Measurements from ENCODE around the gene TPBGL.

Gene TPBGL

GRCh38 chr11:75219869-75220268, 20.7 kb upstream of the TPBGL start:
- Histone ChIP-seq H3K4me3 (ENCODE audit: low read length) (no peak overlapping the region), H3K27me3 (ENCODE audit: control insufficient read depth, insufficient read depth, low read length) (no peaks in the 10 kb centered on the region), H3K9ac (ENCODE audit: low read length) (no peak overlapping the region), H3K36me3 (ENCODE audit: control insufficient read depth, insufficient read depth, low read length) (no peaks in the 10 kb centered on the region), H3K9me3 (ENCODE audit: control insufficient read depth, low read length) (no peaks in the 10 kb centered on the region), H3K4me1 (ENCODE audit: control insufficient read depth, insufficient read depth, low read length) (no peaks in the 10 kb centered on the region)

- H3K4me1 ChIP-seq (ENCODE audit: control insufficient read depth, insufficient read depth, low read length) = no peaks in the 10 kb centered on the region
- H3K9ac ChIP-seq (ENCODE audit: low read length) = no peak overlapping the region
- H3K27me3 ChIP-seq (ENCODE audit: control insufficient read depth, insufficient read depth, low read length) = no peaks in the 10 kb centered on the region
- no peak overlapping the region for H3K4me3 ChIP-seq (ENCODE audit: low read length)
- no peaks in the 10 kb centered on the region for H3K36me3 ChIP-seq (ENCODE audit: control insufficient read depth, insufficient read depth, low read length)
- no peaks in the 10 kb centered on the region for H3K9me3 ChIP-seq (ENCODE audit: control insufficient read depth, low read length)
Measured at GRCh38 chr11:75223954-75224643, 16.5 kb upstream of the TPBGL start.

DNA sequence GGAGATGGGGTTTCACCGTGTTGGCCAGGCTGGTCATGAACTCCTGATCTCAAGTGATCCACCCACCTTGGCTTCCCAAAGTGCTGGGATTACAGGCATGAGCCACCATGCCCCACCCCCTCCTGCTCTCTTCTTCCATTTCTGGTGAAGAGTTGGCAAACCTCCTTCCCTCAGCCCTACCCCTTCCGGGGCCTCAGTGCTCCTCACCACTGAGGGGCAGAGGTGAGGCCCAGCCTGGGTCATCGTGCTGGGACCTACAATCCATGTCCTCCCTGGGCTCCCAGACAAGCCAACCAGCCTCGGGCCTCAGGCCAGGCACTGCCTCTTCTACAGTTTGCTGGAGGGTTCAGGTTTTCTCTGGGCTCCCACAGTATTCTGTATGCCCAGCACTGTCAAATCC, 14.8 kb upstream of the TPBGL start:
- Histone ChIP-seq H3K4me1 (ENCODE audit: control insufficient read depth, insufficient read depth, low read length) (no peaks in the 10 kb centered on the region), H3K9me3 (ENCODE audit: control insufficient read depth, low read length) (no peaks in the 10 kb centered on the region), H3K36me3 (ENCODE audit: control insufficient read depth, insufficient read depth, low read length) (no peaks in the 10 kb centered on the region), H3K9ac (ENCODE audit: low read length) (no peak overlapping the region), H3K4me3 (ENCODE audit: low read length) (no peak overlapping the region), H3K27me3 (ENCODE audit: control insufficient read depth, insufficient read depth, low read length) (no peaks in the 10 kb centered on the region)

DNA sequence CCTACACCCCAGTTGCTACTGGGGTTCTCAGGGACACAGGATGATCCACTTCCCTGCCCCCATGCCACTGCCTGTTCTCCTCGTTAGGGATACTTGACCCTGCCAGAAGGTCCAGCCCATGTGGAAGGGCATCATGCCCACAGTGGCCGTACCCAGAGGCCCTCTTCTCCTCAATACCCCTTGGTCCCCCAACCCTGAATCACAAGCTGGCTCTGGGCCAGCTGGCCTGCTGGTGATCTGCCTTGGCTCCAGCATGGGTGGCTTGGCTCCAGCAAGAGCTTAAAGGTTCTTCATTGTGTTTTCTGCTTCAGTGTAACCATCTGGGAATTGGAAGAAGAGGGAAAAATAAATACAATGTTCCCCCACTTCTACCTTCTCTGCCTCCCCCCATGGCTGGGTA, 11.1 kb upstream of the TPBGL start:
- H3K9ac ChIP-seq (ENCODE audit: low read length) = no peak overlapping the region
- no peaks in the 10 kb centered on the region for H3K9me3 ChIP-seq (ENCODE audit: control insufficient read depth, low read length)
- no peaks in the 10 kb centered on the region for H3K36me3 ChIP-seq (ENCODE audit: control insufficient read depth, insufficient read depth, low read length)
- H3K4me3 ChIP-seq (ENCODE audit: low read length) = no peak overlapping the region
- no peaks in the 10 kb centered on the region for H3K4me1 ChIP-seq (ENCODE audit: control insufficient read depth, insufficient read depth, low read length)
- H3K27me3 ChIP-seq (ENCODE audit: control insufficient read depth, insufficient read depth, low read length) = no peaks in the 10 kb centered on the region

GRCh38 chr11:75230621-75231020, 10.0 kb upstream of the TPBGL start:
- peaks cover 6% of the 10 kb centered on the region for H3K27me3 ChIP-seq (ENCODE audit: control insufficient read depth, insufficient read depth, low read length)
- H3K9ac ChIP-seq (ENCODE audit: low read length) = no peak overlapping the region
- no peak overlapping the region for H3K4me3 ChIP-seq (ENCODE audit: low read length)
- H3K36me3 ChIP-seq (ENCODE audit: control insufficient read depth, insufficient read depth, low read length) = no peaks in the 10 kb centered on the region
- H3K4me1 ChIP-seq (ENCODE audit: control insufficient read depth, insufficient read depth, low read length) = no peaks in the 10 kb centered on the region
- no peaks in the 10 kb centered on the region for H3K9me3 ChIP-seq (ENCODE audit: control insufficient read depth, low read length)

GRCh38 chr11:75233754-75234172, 6.8 kb upstream of the TPBGL start:
- no peaks in the 10 kb centered on the region for H3K36me3 ChIP-seq (ENCODE audit: control insufficient read depth, insufficient read depth, low read length)
- H3K27me3 ChIP-seq (ENCODE audit: control insufficient read depth, insufficient read depth, low read length) = peaks cover 9% of the 10 kb centered on the region
- no peak overlapping the region for H3K9ac ChIP-seq (ENCODE audit: low read length)
- H3K9me3 ChIP-seq (ENCODE audit: control insufficient read depth, low read length) = no peaks in the 10 kb centered on the region
- H3K4me3 ChIP-seq (ENCODE audit: low read length) = no peak overlapping the region
- H3K4me1 ChIP-seq (ENCODE audit: control insufficient read depth, insufficient read depth, low read length) = no peaks in the 10 kb centered on the region

- Histone ChIP-seq H3K4me3 (ENCODE audit: low read length) (no peak overlapping the region), H3K9ac (ENCODE audit: low read length) (no peak overlapping the region), H3K4me1 (ENCODE audit: control insufficient read depth, insufficient read depth, low read length) (no peaks in the 10 kb centered on the region), H3K9me3 (ENCODE audit: control insufficient read depth, low read length) (no peaks in the 10 kb centered on the region), H3K27me3 (ENCODE audit: control insufficient read depth, insufficient read depth, low read length) (peaks cover 31% of the 10 kb centered on the region), H3K36me3 (ENCODE audit: control insufficient read depth, insufficient read depth, low read length) (no peaks in the 10 kb centered on the region)
Measured at GRCh38 chr11:75236062-75236461, 4.5 kb upstream of the TPBGL start.

- no peak overlapping the region for H3K4me3 ChIP-seq (ENCODE audit: low read length)
- H3K36me3 ChIP-seq (ENCODE audit: control insufficient read depth, insufficient read depth, low read length) = no peaks in the 10 kb centered on the region
- no peaks in the 10 kb centered on the region for H3K4me1 ChIP-seq (ENCODE audit: control insufficient read depth, insufficient read depth, low read length)
- H3K9ac ChIP-seq (ENCODE audit: low read length) = no peak overlapping the region
- peaks cover 35% of the 10 kb centered on the region for H3K27me3 ChIP-seq (ENCODE audit: control insufficient read depth, insufficient read depth, low read length)
- no peaks in the 10 kb centered on the region for H3K9me3 ChIP-seq (ENCODE audit: control insufficient read depth, low read length)
Measured at GRCh38 chr11:75237050-75237449, 3.5 kb upstream of the TPBGL start.

DNA sequence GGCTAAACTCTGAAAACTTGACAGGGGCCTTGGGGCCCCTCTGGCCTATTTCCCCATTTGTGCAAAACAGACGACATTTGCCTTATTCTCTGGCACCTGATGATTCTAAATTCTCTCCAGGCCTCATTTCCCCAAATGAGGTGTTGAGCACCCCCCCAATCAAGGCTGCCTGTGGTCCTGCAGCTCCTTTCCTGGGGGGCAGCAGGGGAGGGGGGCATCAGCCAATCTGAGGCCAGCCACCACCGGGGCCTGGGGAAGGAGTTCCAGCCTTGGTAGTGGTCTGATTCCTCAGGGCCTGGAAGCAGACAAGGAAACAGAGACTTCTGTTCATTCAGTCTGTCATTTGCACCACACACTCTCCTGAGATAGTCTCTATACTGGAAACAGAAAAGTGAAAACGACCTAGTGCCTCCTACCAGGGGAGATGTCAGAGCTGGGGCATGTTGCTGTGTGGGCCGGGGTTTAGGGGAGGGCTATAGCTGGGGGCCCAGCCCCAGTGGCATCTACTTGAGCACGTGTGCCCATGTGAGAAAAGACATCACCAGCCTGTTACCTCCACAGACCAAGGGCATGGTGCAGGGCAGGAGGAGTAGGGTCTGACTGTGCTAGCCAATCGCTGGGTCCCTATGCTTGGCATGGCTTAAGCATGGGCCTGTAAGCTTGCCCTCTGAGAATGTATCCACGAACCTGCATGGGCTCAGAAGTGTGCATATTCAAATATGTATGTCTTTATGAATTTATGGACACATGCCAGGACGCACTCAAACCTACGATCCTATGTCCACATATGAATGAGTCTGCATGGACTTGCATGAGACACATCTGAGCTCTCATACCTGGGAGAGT, 1.8 kb upstream of the TPBGL start:
- Histone ChIP-seq H3K27me3 (ENCODE audit: control insufficient read depth, insufficient read depth, low read length) (peaks cover 52% of the 10 kb centered on the region), H3K4me1 (ENCODE audit: control insufficient read depth, insufficient read depth, low read length) (no peaks in the 10 kb centered on the region), H3K4me3 (ENCODE audit: low read length) (no peak overlapping the region), H3K9me3 (ENCODE audit: control insufficient read depth, low read length) (no peaks in the 10 kb centered on the region), H3K36me3 (ENCODE audit: control insufficient read depth, insufficient read depth, low read length) (no peaks in the 10 kb centered on the region), H3K9ac (ENCODE audit: low read length) (no peak overlapping the region)

DNA sequence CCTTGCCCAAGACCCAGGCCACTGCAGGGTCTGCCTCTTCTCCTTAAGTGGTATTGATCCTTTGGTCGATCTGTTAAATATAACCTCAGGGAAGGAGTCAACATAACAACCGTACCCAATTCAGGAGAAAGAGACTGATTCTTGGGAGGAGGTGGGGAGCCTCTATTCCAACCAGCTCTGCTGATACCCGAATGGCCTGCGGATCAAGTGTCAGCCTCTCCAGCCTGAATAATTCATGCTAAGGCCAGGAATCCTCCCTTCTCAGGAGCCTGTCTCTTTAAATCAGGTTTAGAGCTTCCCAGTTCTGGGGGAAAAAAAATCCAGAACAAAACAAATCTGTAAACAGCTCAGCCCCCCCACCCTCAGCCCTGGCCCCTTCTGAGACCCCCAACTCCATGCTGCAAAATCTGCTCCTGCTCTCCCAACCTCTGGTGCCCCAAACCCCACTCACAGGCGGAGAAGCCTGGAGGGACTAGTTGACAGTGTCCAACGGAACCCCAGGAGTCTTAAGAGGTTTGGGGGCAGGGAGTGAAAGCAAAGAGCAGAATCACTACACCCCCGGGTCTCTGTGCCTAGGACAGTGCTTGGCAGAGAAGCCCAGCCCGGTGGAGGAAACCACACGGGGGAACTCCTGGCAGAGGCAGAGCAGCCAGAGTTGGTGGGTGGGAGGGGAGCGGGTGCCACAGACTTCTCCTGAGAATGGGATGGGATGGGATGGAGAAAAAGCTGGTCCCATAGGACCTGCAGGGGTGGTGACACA, 863 bp upstream of the TPBGL start:
- Histone ChIP-seq H3K27me3 (ENCODE audit: control insufficient read depth, insufficient read depth, low read length) (peaks cover 61% of the 10 kb centered on the region), H3K36me3 (ENCODE audit: control insufficient read depth, insufficient read depth, low read length) (no peaks in the 10 kb centered on the region), H3K9me3 (ENCODE audit: control insufficient read depth, low read length) (no peaks in the 10 kb centered on the region), H3K4me3 (ENCODE audit: low read length) (no peak overlapping the region), H3K4me1 (ENCODE audit: control insufficient read depth, insufficient read depth, low read length) (no peaks in the 10 kb centered on the region), H3K9ac (ENCODE audit: low read length) (no peak overlapping the region)

- Histone ChIP-seq H3K27me3 (ENCODE audit: control insufficient read depth, insufficient read depth, low read length) (peaks cover 55% of the 10 kb centered on the region), H3K4me1 (ENCODE audit: control insufficient read depth, insufficient read depth, low read length) (no peaks in the 10 kb centered on the region), H3K4me3 (ENCODE audit: low read length) (no peak overlapping the region), H3K9me3 (ENCODE audit: control insufficient read depth, low read length) (no peaks in the 10 kb centered on the region), H3K9ac (ENCODE audit: low read length) (no peak overlapping the region), H3K36me3 (ENCODE audit: control insufficient read depth, insufficient read depth, low read length) (no peaks in the 10 kb centered on the region)
Measured at GRCh38 chr11:75241036-75241905, 697 bp downstream of the TPBGL start.
